ENCODE measurements around the gene SHROOM4. TPM values are rescaled to one million over a fixed set of nuclear protein-coding genes. Genes with fewer than 3 reads are reported as not detected.

Gene SHROOM4
- total RNA-seq, 1 experiment from 2014 or later, result 0.13 TPM

DNA sequence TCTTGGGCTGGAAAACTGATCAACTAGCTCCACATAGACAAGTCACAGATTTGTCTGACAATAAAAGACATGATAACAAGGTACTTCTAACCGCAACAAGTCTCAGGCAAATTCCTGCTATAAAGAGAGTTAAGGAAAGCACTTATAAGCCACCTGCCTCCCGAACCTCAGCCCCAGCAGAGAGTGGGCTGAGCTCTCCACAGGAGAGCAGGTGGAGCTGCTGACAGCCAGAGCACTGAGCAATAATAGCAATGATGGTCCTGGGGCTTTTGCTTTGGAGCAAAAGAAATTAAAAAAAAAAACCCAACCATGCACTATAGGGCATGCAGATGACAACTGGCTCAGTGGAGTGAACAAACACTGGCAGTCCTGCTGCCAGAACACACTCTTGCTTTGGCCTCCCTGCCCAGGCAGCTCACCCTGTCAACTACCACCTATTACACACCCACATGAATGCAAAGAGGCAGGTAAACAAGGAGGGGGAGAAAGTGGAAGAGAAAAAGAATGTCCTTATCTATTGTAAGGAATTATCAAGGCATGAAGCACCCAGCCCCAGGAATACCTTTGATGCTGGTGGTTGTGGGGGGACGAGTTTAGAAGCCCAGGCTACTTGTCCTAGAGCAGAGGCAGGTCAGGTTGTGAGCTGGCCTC, 207.6 kb downstream of the SHROOM4 start:
- H3K36me3 ChIP-seq (ENCODE audit: control insufficient read depth, insufficient read depth, low read length), result no peaks in the 10 kb centered on the region
- H3K27ac ChIP-seq (ENCODE audit: low read length), result no peak overlapping the region
- intact Hi-C loops (cut with micrococcal nuclease; ENCODE audit: unreplicated experiment), result no loop called here
- H3K4me1 ChIP-seq (ENCODE audit: control insufficient read depth, insufficient read depth, low read length), result no peaks in the 10 kb centered on the region
- DNase-seq (ENCODE audit: low read depth, low spot score) (no peak), ATAC-seq (no peak)
- no peak overlapping the region for H3K4me3 ChIP-seq (ENCODE audit: low read depth in 2 of 2, low read length in 2 of 2)
- in situ Hi-C loops (cut with HindIII; ENCODE audit: low pct_unique_long_range_greater_than_20kb, low sequenced_read_pairs), result no loop called here
- no peaks in the 10 kb centered on the region for H3K9me3 ChIP-seq (ENCODE audit: control insufficient read depth, insufficient read depth, low read depth, low read length)
- H3K27me3 ChIP-seq (ENCODE audit: control insufficient read depth, insufficient read depth, low read length), result no peaks in the 10 kb centered on the region
- no TSS peak for BruUV-seq (replicated peaks)
- POLR2A ChIA-PET, result no interaction called here
- no peak for TF ChIP-seq TCF7L2 (IDR thresholded peaks at IDR 0.05; ENCODE audit: low read depth, low read length)
- no peak for TF ChIP-seq POLR2AphosphoS5 (IDR thresholded peaks at IDR 0.05; ENCODE audit: low read depth, low read length)
- TF ChIP-seq, protein P1, sequence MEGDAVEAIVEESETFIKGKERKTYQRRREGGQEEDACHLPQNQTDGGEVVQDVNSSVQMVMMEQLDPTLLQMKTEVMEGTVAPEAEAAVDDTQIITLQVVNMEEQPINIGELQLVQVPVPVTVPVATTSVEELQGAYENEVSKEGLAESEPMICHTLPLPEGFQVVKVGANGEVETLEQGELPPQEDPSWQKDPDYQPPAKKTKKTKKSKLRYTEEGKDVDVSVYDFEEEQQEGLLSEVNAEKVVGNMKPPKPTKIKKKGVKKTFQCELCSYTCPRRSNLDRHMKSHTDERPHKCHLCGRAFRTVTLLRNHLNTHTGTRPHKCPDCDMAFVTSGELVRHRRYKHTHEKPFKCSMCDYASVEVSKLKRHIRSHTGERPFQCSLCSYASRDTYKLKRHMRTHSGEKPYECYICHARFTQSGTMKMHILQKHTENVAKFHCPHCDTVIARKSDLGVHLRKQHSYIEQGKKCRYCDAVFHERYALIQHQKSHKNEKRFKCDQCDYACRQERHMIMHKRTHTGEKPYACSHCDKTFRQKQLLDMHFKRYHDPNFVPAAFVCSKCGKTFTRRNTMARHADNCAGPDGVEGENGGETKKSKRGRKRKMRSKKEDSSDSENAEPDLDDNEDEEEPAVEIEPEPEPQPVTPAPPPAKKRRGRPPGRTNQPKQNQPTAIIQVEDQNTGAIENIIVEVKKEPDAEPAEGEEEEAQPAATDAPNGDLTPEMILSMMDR (IDR thresholded peaks at IDR 0.05), result no peak
- TF ChIP-seq SIN3A (IDR thresholded peaks at IDR 0.05; ENCODE audit: borderline replicate concordance, insufficient read depth, low read depth, low read length), result no peak
- TF ChIP-seq, protein P2, sequence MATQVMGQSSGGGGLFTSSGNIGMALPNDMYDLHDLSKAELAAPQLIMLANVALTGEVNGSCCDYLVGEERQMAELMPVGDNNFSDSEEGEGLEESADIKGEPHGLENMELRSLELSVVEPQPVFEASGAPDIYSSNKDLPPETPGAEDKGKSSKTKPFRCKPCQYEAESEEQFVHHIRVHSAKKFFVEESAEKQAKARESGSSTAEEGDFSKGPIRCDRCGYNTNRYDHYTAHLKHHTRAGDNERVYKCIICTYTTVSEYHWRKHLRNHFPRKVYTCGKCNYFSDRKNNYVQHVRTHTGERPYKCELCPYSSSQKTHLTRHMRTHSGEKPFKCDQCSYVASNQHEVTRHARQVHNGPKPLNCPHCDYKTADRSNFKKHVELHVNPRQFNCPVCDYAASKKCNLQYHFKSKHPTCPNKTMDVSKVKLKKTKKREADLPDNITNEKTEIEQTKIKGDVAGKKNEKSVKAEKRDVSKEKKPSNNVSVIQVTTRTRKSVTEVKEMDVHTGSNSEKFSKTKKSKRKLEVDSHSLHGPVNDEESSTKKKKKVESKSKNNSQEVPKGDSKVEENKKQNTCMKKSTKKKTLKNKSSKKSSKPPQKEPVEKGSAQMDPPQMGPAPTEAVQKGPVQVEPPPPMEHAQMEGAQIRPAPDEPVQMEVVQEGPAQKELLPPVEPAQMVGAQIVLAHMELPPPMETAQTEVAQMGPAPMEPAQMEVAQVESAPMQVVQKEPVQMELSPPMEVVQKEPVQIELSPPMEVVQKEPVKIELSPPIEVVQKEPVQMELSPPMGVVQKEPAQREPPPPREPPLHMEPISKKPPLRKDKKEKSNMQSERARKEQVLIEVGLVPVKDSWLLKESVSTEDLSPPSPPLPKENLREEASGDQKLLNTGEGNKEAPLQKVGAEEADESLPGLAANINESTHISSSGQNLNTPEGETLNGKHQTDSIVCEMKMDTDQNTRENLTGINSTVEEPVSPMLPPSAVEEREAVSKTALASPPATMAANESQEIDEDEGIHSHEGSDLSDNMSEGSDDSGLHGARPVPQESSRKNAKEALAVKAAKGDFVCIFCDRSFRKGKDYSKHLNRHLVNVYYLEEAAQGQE (IDR thresholded peaks at IDR 0.05; ENCODE audit: insufficient read depth in 1 of 2, low read depth in 2 of 2, low read length in 1 of 2), result no peak
- CTCF ChIA-PET, result no interaction called here

- Histone ChIP-seq H3K27ac (ENCODE audit: low read length) (no peak overlapping the region), H3K4me1 (ENCODE audit: control insufficient read depth, insufficient read depth, low read length) (no peaks in the 10 kb centered on the region), H3K4me3 (ENCODE audit: low read depth in 2 of 2, low read length in 2 of 2) (no peak overlapping the region), H3K9me3 (ENCODE audit: control insufficient read depth, insufficient read depth, low read depth, low read length) (no peaks in the 10 kb centered on the region), H3K36me3 (ENCODE audit: control insufficient read depth, insufficient read depth, low read length) (no peaks in the 10 kb centered on the region), H3K27me3 (ENCODE audit: control insufficient read depth, insufficient read depth, low read length) (no peaks in the 10 kb centered on the region)
- CTCF ChIA-PET, result no interaction called here
- in situ Hi-C loops (cut with HindIII; ENCODE audit: low pct_unique_long_range_greater_than_20kb, low sequenced_read_pairs) (no loop called here), intact Hi-C loops (cut with micrococcal nuclease; ENCODE audit: unreplicated experiment) (no loop called here)
- BruUV-seq (replicated peaks), result no TSS peak
- TF ChIP-seq, protein P1 (IDR thresholded peaks at IDR 0.05), result no peak
- no peak for TF ChIP-seq POLR2AphosphoS5 (IDR thresholded peaks at IDR 0.05; ENCODE audit: low read depth, low read length)
- no peak for TF ChIP-seq SIN3A (IDR thresholded peaks at IDR 0.05; ENCODE audit: borderline replicate concordance, insufficient read depth, low read depth, low read length)
- no peak for TF ChIP-seq TCF7L2 (IDR thresholded peaks at IDR 0.05; ENCODE audit: low read depth, low read length)
- TF ChIP-seq, protein P2 (IDR thresholded peaks at IDR 0.05; ENCODE audit: insufficient read depth in 1 of 2, low read depth in 2 of 2, low read length in 1 of 2), result no peak
- DNase-seq (ENCODE audit: low read depth, low spot score) (no peak), ATAC-seq (no peak)
- POLR2A ChIA-PET, result no interaction called here
These were observed 217.9 kb downstream of the SHROOM4 start for GRCh38 chrX:50596056-50596455.

All from Panc1 (cell line).